ENCODE results near the gene TRMT13. TPM values are rescaled to one million over a fixed set of nuclear protein-coding genes. Genes with fewer than 3 reads are reported as not detected.

The TRMT13 gene
- total RNA-seq: 10 to 100 TPM; 15.5 to 17.5 TPM

GRCh38 chr1:100132566-100133477, at the start of gene TRMT13, which contains the start of gene SASS6:
Gene TRMT13 (plus strand): TSS chr1:100133163. CDS start chr1:100133169, 6 bp downstream.
Gene SASS6 (minus strand): TSS chr1:100132930. CDS start chr1:100132814, 116 bp downstream.
- intact Hi-C loops (cut with micrococcal nuclease): loop anchor here (5.0 to 10.0 kb wide), 4 partner anchors 96 to 328 kb away; partner anchors contain the start of gene CDC14A
- Mint-ChIP-seq H3K9me3 (no peaks in the 10 kb centered on the region), H3K27me3 (no peaks in the 10 kb centered on the region), H3K4me1 (ENCODE audit: low read depth) (peaks cover 37% of the 10 kb centered on the region), H3K4me3 (peak within 1 kb of the TSS; percentile 89), H3K36me3 (ENCODE audit: low read depth) (peaks cover 15% of the 10 kb centered on the region), H3K27ac (peak within 1 kb of the TSS; percentile 96)
- ChIA-PET CTCF (interaction anchor here (0.6 to 1.0 kb wide), 3 partner anchors 9 to 21 kb away, joined by 3 read pairs; no protein-coding TSS in a partner anchor), POLR2A (interaction anchor here (0.7 to 2.0 kb wide), 11 partner anchors 9 to 185 kb away, joined by 3 to 8 read pairs (median 3); partner anchors contain the start of gene RTCA)
- peak; percentile 95 for ATAC-seq
- peak; percentile 98 for DNase-seq
- TF ChIP-seq CTCF (IDR thresholded peaks at IDR 0.05): no peak

- Mint-ChIP-seq H3K9me3 (no peaks in the 10 kb centered on the region), H3K27ac (no peak overlapping the region), H3K4me1 (ENCODE audit: low read depth) (peaks cover 4% of the 10 kb centered on the region), H3K27me3 (no peaks in the 10 kb centered on the region), H3K4me3 (no peak overlapping the region), H3K36me3 (ENCODE audit: low read depth) (peaks cover 16% of the 10 kb centered on the region)
- intact Hi-C loops (cut with micrococcal nuclease): no loop called here
- ATAC-seq: no peak
- CTCF ChIA-PET: interaction anchor here (0.8 to 0.9 kb wide), 2 partner anchors 35 to 376 kb away, joined by 3 read pairs; no protein-coding TSS in a partner anchor
- no peak for DNase-seq
- TF ChIP-seq CTCF (IDR thresholded peaks at IDR 0.05): no peak
- POLR2A ChIA-PET: interaction anchor here (0.7 to 1.0 kb wide), 2 partner anchors 28 to 352 kb away, joined by 3 read pairs; no protein-coding TSS in a partner anchor
Measured at GRCh38 chr1:100087396-100087795, 45.6 kb upstream of the TRMT13 start.

- Mint-ChIP-seq H3K27me3 (no peaks in the 10 kb centered on the region), H3K27ac (no peak overlapping the region), H3K36me3 (ENCODE audit: low read depth) (peaks cover 24% of the 10 kb centered on the region), H3K9me3 (no peaks in the 10 kb centered on the region), H3K4me3 (no peak overlapping the region), H3K4me1 (ENCODE audit: low read depth) (peaks cover 4% of the 10 kb centered on the region)
- CTCF ChIA-PET: no interaction called here
- intact Hi-C loops (cut with micrococcal nuclease): no loop called here
- POLR2A ChIA-PET: no interaction called here
- no peak for DNase-seq
- TF ChIP-seq CTCF (IDR thresholded peaks at IDR 0.05): no peak
- no peak for ATAC-seq
Measured at GRCh38 chr1:100089082-100089481, 43.9 kb upstream of the TRMT13 start.

GRCh38 chr1:100090471-100090870, 42.5 kb upstream of the TRMT13 start:
- DNase-seq: no peak
- TF ChIP-seq CTCF (IDR thresholded peaks at IDR 0.05): no peak
- Mint-ChIP-seq H3K27ac (no peak overlapping the region), H3K4me3 (no peak overlapping the region), H3K9me3 (no peaks in the 10 kb centered on the region), H3K36me3 (ENCODE audit: low read depth) (peaks cover 25% of the 10 kb centered on the region), H3K27me3 (no peaks in the 10 kb centered on the region), H3K4me1 (ENCODE audit: low read depth) (peaks cover 4% of the 10 kb centered on the region)
- ChIA-PET POLR2A (no interaction called here), CTCF (no interaction called here)
- no peak for ATAC-seq
- intact Hi-C loops (cut with micrococcal nuclease): no loop called here

- ChIA-PET CTCF (no interaction called here), POLR2A (interaction anchor here (1.7 kb wide), 1 partner anchor 28 kb away, joined by 4 read pairs; no protein-coding TSS in a partner anchor)
- peaks cover 45% of the 10 kb centered on the region for H3K36me3 Mint-ChIP-seq (ENCODE audit: low read depth)
- H3K4me3 Mint-ChIP-seq: no peak overlapping the region
- no peak overlapping the region for H3K27ac Mint-ChIP-seq
- no peaks in the 10 kb centered on the region for H3K4me1 Mint-ChIP-seq (ENCODE audit: low read depth)
- intact Hi-C loops (cut with micrococcal nuclease): no loop called here
- ATAC-seq (no peak), DNase-seq (no peak)
- H3K9me3 Mint-ChIP-seq: no peaks in the 10 kb centered on the region
- H3K27me3 Mint-ChIP-seq: no peaks in the 10 kb centered on the region
- TF ChIP-seq CTCF (IDR thresholded peaks at IDR 0.05): no peak
Measured at GRCh38 chr1:100100202-100100601, 32.8 kb upstream of the TRMT13 start.
